Neural cell (in vitro differentiated cells): Measurements from ENCODE around the gene EHD4.

Experiments
- CTCF ChIP-seq: fragments of 450-650 bp; IDR thresholded peaks from 2 replicates; pipeline ENCODE4 v1.5.1; 2014; ENCODE audit warnings: antibody characterized with exemption, mild to moderate bottlenecking, moderate library complexity; ENCODE audit not compliant: poor library complexity, severe bottlenecking
- POLR2AphosphoS5 ChIP-seq: IDR thresholded peaks from 2 replicates; pipeline ENCODE4 v1.6.1; 2012

- TF ChIP-seq CTCF (no peak), POLR2AphosphoS5 (no peak)
Measured at GRCh38 chr15:41870689-41871081, 101.7 kb downstream of the EHD4 start.
